HG02938 (cell line): Measurements from ENCODE around the gene PTS.

Experiments used
- ATAC-seq: cut with Tn5 transposase; IDR thresholded peaks from one replicate; pipeline ENCODE4 v1.9.1; 2021; ENCODE audit warnings: mild to moderate bottlenecking, moderate library complexity; ENCODE audit not compliant: unreplicated experiment

The PTS gene

DNA sequence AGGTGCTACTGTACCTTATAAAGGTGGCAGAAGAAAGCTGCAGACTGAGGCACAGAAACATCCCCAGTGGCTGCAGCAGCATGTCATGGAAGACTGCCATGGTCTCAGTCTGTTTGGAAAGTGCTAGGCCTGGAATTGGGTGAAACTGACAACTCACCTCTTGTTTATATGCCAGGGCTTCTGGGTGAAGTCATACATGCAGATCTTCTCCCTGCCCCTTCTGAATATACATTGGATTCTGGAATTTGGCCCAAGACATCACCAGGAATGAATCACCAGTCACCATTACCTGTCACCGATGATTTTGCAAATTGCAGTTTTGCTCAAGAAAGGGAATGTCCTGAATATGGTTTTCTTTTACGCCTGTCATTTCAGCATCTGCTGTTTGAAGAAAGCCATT lies 34.3 kb downstream of the PTS start, which contains the start of gene PLET1:
Gene PLET1, minus strand, starts transcription at position 371 of the 400 bp plus-strand sequence. Its CDS starts 271 bp downstream, at position 100.
- ATAC-seq = no peak

DNA sequence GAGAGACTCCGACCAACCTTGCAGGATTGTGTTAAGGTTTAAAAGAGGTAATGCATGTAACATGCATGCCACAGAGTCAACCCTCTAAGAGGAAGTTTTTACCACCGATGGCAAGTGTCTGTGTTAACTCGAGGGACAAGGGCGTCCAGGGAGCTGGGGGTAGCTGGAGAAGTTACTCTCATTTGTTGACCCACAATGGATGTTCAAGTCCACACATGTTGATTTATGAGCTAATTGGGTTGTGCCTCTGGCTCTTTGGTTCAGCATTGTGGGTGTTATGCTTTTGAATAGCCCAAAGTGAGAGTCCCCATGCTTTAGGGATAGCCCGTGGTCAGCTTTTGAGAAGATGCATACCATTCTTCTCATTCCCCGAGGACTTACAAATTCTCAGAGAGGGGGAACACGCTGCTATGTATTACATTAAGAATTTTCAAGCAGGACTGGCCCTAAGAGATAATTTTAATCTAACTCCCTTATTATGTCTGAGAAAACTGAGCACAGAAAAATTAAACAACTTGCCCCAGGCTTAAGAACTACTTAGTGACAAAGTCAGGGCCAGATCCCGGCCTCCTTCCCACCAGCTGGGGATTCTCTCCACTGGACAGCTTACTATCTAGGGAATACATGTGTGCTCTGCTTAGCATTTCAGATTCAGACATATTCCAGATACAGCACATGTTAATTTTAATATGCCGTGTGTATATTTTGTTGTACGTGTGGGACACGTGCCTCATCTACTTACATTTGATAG lies 39.6 kb downstream of the PTS start:
- no peak for ATAC-seq

DNA sequence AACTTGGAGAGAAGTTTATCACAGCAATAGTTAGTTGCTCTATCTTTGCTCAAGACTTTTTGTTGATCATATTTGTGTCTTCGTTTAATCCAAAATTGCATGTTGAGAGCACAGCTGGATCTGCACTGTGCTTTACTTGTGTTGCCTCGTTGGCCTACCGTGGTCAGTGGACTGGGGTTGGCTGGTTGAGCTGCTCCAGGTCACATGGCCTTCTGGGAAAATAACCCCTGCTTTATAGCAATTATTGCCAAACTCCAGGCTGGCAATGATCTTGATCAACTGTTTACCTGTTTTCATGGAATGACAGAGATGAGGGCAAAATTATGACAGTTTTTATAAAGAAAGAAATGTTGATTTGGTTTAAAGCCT lies 40.2 kb downstream of the PTS start:
- no peak for ATAC-seq

DNA sequence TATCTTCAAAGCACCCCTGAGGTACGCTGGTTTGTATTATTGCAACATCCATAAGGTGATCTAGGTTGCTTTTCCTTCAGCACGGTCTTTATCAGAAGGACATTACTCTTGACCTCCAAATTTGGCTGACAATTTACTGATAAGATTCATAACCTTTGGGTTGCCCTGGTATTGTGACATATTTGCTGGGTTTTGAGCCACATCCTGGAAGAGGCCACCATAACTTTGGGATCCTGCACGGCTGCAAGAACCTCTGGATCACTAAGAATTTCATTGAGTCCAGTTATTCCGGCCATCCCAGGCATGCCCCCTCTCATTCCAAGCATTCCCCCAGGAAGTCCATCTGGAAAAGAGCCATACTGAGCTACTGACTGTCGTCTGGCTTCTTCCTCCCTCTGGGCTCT lies 41.0 kb downstream of the PTS start:
- ATAC-seq = no peak

DNA sequence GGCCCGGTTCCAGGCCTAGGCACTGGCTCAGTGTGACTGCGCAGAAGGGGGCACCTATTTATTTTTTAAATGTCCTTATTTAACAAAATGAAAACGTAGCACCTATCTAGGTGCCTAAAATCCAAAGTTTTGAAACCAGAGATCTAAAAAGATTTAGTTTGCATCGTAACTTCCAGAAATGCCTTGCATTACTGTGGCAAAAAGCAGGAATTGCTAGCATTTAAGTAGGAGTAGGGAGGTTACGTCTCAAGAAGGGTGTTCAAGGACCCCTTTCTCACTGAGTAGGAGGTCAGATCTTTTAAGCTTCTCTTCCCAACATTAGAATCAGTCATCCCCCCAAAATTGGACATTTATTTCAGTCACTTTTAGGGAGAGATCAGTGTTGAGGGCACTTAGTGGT lies 42.2 kb downstream of the PTS start:
- no peak for ATAC-seq

DNA sequence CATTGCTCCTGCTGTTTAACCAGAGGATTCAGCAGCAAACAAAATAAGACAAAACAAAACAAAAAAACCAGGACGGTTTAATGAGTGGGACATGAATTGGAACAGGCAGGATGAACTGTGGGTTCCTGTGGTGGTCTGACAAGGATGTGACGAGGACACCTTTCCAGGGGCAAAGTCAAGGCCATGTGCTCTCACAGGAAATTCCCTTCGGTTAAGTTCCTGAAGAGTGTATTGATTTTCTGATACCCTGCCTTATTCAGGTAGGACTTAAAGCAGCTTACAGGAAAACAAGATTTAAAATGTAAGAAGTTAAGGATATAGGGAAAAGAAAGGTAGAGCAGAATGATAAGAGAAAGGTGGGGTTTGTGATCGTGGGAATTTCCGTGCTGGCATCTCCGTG lies 42.9 kb downstream of the PTS start:
- ATAC-seq = no peak

DNA sequence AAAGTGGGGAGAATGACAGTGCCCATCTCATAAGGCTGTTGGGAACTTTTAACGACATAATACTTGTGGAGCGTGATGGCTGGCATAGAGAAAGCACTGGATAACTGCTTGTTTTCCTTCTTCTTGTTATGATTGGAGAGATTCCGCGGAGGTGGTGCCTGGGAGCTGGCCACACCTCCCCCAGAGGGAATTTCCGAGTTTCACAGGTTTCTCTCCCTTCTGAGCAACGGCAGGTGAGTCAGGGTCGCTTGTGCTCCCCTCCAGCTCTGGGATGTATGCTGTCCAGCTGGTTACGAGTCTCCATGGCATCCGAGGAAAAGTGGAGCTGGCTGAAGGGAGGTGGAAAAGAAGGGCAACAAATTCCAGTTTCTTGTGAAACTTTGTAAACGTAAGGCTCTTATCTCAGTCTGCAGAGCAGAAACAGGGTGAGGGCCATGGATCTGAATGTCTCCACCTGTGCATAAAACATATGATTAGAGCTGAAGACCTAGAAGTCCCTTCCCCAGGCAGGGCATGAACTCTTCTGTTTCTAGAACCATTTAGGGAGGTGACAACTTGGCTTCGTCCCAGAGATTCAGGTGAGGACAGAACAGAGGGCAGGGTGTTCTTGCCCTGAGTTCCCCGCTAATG lies 44.4 kb downstream of the PTS start:
- no peak for ATAC-seq

DNA sequence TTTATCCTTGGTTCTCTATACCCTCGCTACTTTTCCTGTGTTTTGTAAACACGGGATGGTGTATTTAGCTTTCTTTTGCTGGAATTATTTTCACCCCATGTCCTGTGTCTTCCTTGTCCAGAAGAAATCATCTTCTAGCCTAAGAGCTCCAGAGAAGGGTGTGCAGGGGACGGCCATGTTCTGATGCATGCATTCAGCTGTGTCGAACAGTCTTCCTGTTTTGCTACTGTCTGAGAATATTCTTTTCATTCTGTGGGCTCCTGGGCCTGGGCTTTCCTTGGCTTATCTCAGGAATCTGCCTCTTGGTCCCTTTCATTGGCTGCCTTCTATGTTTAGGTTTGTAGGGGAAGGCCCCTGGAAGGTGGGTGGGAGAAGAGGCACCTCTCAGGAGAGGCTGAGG lies 45.0 kb downstream of the PTS start:
- no peak for ATAC-seq

DNA sequence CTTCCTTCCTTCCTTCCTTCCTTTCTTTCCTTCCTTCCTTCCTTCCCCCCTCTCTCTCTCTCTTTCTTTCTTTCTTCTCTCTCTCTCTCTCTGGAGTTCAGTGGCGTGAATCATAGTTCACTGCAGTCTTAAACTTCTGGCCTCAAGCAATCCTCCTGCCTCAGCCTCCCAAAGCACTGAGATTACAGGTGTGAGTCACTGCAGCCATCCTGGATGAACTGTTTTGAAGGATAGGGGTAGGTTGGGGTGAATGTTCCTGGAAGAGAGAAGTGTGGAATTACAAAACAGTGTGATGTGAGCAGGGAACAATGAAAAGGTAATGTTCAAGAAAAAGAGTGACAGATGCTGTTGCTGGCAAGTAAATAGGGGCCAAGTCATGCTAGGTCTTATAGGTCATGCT lies 46.8 kb downstream of the PTS start:
- ATAC-seq = no peak

DNA sequence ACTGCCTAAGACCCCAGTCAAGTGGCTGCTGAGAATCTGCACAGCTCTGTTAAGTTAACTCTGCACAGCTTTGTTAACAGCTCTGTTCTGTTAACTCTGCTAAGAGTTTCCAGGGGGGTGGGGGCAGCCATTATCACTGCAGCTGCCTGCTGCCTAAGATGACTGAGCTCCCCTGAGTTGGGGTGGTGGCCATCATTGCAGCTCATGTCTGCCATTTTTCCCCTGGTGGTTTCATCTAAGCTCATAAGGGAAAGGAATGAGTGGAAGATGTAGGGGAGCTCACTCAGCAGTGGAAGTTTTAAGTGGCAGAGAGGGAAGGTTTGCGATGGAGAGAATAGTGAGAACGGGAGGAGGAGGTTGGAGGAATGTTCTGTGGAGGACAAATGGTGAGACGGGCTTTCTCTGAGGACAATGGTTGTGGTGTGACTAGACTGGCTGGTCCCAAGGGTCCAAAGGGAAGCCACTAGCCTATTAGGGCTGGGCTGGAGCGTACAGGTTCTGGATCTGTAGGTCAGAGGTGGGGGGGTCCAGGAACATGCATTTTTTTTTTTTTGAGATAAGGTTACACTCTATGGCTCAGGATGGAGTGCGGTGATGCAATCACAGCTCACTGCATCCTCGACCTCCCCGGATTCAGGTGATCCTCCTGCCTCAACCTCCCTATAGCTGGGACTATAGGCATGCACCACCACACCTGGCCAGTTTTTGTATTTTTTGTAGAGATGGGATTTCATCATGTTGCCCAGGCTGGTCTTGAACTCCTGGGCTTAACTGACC lies 48.0 kb downstream of the PTS start:
- ATAC-seq = no peak

DNA sequence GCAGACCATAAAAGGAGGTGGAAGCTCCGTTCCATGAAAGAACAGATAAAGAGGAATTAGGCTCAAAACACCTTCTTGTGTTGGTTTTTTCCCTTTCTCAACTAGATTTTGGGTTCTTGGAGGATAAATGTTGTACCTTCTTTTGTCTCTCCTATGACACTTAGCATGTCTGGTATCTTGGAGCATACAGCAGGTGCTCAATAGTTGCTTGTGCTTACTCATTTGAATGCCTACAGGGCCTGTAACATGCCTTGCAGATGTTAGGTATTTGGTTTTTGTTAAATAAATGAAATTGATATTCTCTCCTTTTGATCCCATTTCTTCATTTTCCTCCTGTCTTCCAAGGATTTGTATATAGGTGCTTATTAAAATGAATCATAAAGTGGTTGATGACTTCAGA lies 50.8 kb downstream of the PTS start:
- ATAC-seq = no peak

DNA sequence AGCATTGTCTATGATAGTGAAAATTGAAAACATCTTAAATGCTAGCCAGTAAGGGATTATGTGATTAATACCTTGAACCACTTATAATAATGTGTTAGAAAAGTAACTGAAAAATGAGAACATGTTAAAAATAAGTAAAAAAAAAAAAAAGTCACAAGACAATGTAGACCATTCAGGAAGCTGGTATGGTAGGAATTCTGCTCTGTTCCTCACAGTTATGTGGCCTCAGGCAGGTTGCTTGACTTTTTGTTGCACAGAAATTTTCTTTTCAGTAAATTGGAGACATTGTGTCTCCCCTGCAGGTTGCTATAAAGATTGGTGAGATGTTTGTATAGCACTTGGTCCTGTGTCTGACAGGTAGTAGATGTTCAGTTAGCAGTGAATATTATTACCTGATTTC lies 51.7 kb downstream of the PTS start:
- ATAC-seq = no peak

DNA sequence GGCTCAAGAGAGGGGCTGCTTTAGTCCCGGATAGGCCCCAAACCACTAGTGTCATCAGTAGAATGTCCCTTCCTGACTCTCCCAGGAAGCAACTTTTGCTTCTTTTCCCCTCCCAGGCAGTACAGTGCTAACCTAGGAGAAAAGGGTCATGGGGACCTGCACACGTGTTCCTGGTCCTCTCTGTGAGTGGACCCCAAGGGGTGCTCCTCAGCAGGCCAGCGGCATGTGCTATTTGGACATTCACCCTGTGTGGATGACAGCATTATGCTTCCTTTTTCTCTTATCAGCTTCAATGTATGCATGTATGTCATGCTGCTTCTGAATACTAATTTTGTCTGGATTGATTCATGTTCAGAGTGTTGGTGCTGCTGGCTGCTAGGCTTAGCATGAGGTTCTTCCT lies 52.6 kb downstream of the PTS start:
- ATAC-seq = no peak

DNA sequence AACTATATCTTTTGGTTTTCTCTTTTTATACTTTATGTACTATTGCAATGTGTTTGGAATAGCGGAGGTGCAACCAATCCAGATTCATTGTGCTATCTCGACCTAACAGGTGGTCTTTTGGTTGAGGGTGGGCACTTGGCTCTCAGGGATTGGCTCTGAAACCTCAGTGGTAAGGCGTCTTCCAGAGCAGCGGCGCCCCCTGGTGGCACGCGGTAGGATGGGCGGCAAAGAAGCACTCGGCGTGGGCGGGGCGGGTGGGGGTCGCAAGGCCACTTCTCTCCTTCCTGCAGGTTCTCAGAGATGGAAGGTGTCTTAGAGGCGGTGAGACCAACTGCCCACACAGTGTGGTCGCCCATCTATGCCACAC lies 53.7 kb downstream of the PTS start:
- ATAC-seq = peak; percentile 45

DNA sequence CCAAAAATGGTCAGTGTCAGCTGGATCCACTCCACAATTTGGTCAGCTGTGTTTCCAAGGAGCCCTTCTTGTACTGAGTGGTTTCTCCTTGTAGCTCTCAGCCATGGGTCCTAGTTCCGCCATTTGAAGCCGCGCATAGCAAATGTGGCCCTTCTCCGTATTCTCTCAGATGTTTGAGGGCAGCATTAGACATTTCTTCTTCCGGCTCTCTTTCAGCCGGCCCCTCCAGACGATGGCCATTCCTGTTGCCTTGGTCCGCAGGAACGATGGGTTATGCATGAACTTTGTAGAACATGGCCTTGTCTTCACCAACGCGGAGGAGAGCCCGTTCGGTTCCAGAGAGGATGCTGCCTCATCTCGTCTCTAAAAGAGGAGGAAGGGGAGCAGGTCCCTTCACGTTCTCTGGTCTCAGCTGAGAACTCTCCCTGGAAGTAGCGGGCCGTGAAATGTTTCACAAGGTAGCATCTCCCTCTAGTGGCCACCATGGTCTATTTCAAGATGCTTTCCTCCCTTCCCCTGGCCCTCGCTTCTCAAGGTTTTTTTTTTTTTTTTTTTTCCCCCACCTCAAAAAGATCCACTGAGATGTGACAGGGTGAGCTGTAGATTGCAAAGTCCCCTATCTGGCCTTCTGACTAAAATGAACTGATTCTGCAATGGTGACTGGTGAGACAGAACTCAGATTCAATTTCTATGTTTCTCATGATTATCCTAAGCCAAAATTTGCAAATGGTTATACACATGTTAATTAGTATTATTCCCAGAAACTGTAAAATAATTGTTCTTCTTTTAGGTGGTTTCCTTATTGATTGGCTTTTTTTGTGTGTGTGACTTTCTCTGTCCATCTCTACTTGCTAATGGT lies 54.3 kb downstream of the PTS start:
- peak; percentile 82 for ATAC-seq

DNA sequence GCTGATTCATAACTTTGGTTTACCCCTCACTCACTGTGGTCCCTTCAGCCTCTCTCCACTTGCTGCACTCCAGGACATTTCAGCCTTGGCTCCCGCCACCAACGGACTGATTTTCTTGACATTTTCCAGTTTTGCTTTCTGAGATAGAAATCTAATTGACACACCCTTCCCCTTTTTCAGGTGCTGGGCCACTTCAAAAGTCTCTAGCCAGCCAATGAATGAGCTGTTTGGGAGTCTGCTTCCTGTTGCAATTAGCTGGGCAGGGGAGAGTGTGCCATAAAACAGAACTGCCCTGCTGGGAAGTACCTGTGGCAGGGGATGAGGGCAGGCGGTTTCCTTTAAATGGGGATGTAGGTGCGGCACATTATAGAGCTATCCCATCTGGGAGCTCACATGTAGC lies 55.5 kb downstream of the PTS start:
- ATAC-seq = no peak
